Neural progenitor cell (in vitro differentiated cells): ENCODE results near the gene GNG10. TPM values are rescaled to one million over a fixed set of nuclear protein-coding genes. Genes with fewer than 3 reads are reported as not detected.

Source experiments
- DNase-seq: peaks from one replicate; pipeline ENCODE4 v3.0.0-alpha.2; 2016; ENCODE audit warnings: low spot score
- H2AFZ ChIP-seq: fragments of 200-600 bp; sonication (generic); replicated peaks from 2 replicates; pipeline ENCODE4 v1.6.1; 2016; ENCODE audit warnings: antibody characterized with exemption
- H3F3A ChIP-seq: fragments of 200-600 bp; sonication (generic); 2 replicates; pipeline ENCODE4 v1.6.1; 2016; ENCODE audit warnings: antibody characterized with exemption, low read depth
- H3K27ac ChIP-seq: fragments of 200-600 bp; sonication (generic); 2 replicates; pipeline ENCODE4 v1.5.1; 2016; ENCODE audit warnings: mild to moderate bottlenecking
- H3K27me3 ChIP-seq: fragments of 200-600 bp; sonication (generic); 2 replicates; pipeline ENCODE4 v1.6.1; 2016; ENCODE audit warnings: mild to moderate bottlenecking, moderate library complexity
- H3K36me3 ChIP-seq: fragments of 200-600 bp; sonication (generic); 2 replicates; pipeline ENCODE4 v1.5.1; 2016
- H3K4me1 ChIP-seq: fragments of 200-600 bp; sonication (generic); 2 replicates; pipeline ENCODE4 v1.6.1; 2016; ENCODE audit warnings: mixed run types
- H3K4me2 ChIP-seq: fragments of 200-600 bp; sonication (generic); 2 replicates; pipeline ENCODE4 v1.6.1; 2016
- H3K4me3 ChIP-seq: fragments of 200-600 bp; sonication (generic); 2 replicates; pipeline ENCODE4 v1.5.1; 2016
- H3K79me2 ChIP-seq: fragments of 200-600 bp; sonication (generic); 2 replicates; pipeline ENCODE4 v1.6.1; 2016; ENCODE audit warnings: low read depth
- H3K9ac ChIP-seq: fragments of 200-600 bp; sonication (generic); 2 replicates; pipeline ENCODE4 v1.6.1; 2016
- H3K9me3 ChIP-seq: fragments of 200-600 bp; sonication (generic); 2 replicates; pipeline ENCODE4 v1.5.1; 2016; ENCODE audit warnings: low read depth
- H4K20me1 ChIP-seq: fragments of 200-600 bp; sonication (generic); 2 replicates; pipeline ENCODE4 v1.6.1; 2016; ENCODE audit warnings: low read depth
- H3K27ac Mint-ChIP-seq: 3 replicates; pipeline ENCODE4 v1.8.0; 2021; ENCODE audit warnings: mixed read lengths
- H3K27me3 Mint-ChIP-seq: 2 replicates; pipeline ENCODE4 v1.8.0; 2022; ENCODE audit warnings: low read depth, mild to moderate bottlenecking, inconsistent platforms, moderate library complexity, mixed read lengths; ENCODE audit not compliant: insufficient read depth
- H3K36me3 Mint-ChIP-seq: 3 replicates; pipeline ENCODE4 v1.8.0; 2021; ENCODE audit warnings: mixed read lengths
- H3K4me1 Mint-ChIP-seq: 3 replicates; pipeline ENCODE4 v1.8.0; 2021; ENCODE audit warnings: mixed read lengths
- H3K4me3 Mint-ChIP-seq: 3 replicates; pipeline ENCODE4 v1.8.0; 2021; ENCODE audit warnings: mild to moderate bottlenecking, moderate library complexity, mixed read lengths
- H3K9me3 Mint-ChIP-seq: 3 replicates; pipeline ENCODE4 v1.8.0; 2020; ENCODE audit warnings: mixed read lengths
- CTCF ChIP-seq: fragments of 200-600 bp; sonication (generic); IDR thresholded peaks from 2 replicates; pipeline ENCODE4 v1.5.1; 2017; ENCODE audit warnings: antibody characterized with exemption, mild to moderate bottlenecking
- EZH2 ChIP-seq: fragments of 200-600 bp; sonication (generic); IDR thresholded peaks from 2 replicates; pipeline ENCODE4 v1.6.1; 2017; ENCODE audit warnings: antibody characterized with exemption, mild to moderate bottlenecking, moderate library complexity
- EZH2phosphoT487 ChIP-seq: fragments of 200-600 bp; sonication (generic); IDR thresholded peaks from 2 replicates; pipeline ENCODE4 v1.6.1; 2017; ENCODE audit warnings: antibody characterized with exemption
- total RNA-seq: library from RNA; depleted of rRNA; stranded (reverse); fragments of >200 nt; gene quantifications from 2 replicates; pipeline ENCODE4 v1.2.3, GENCODE V29; 2015; ENCODE audit warnings: low replicate concordance

The GNG10 gene
- total RNA-seq, 1 donor from 2014 or later, result 128 TPM

- no peak overlapping the region for H3K4me3 ChIP-seq
- no peaks in the 10 kb centered on the region for H3K36me3 ChIP-seq
- Mint-ChIP-seq H3K4me3 (no peak overlapping the region), H3K27ac (no peak overlapping the region), H3K4me1 (no peaks in the 10 kb centered on the region), H3K27me3 (peaks cover 1% of the 10 kb centered on the region), H3K36me3 (no peaks in the 10 kb centered on the region), H3K9me3 (peaks cover 4% of the 10 kb centered on the region)
- no peaks in the 10 kb centered on the region for H3K4me1 ChIP-seq
- H4K20me1 ChIP-seq, result no peaks in the 10 kb centered on the region
- no peak overlapping the region for H2AFZ ChIP-seq
- H3K79me2 ChIP-seq, result no peaks in the 10 kb centered on the region
- no peaks in the 10 kb centered on the region for H3K9me3 ChIP-seq
- no peak overlapping the region for H3K27ac ChIP-seq
- TF ChIP-seq EZH2 (no peak), CTCF (peak; percentile 61), EZH2phosphoT487 (no peak)
- no peak overlapping the region for H3K4me2 ChIP-seq
- no peaks in the 10 kb centered on the region for H3F3A ChIP-seq
- no peaks in the 10 kb centered on the region for H3K27me3 ChIP-seq
- H3K9ac ChIP-seq, result no peak overlapping the region
- peak; percentile 19 for DNase-seq
Observed at GRCh38 chr9:111621895-111622480, 39.4 kb upstream of the GNG10 start.

GRCh38 chr9:111622626-111623025 lies 38.8 kb upstream of the GNG10 start:
- no peak for TF ChIP-seq EZH2
- TF ChIP-seq CTCF, result no peak
- no peak for TF ChIP-seq EZH2phosphoT487
- no peak overlapping the region for H3K27ac ChIP-seq
- Mint-ChIP-seq H3K27ac (no peak overlapping the region), H3K36me3 (no peaks in the 10 kb centered on the region), H3K4me3 (no peak overlapping the region), H3K9me3 (peaks cover 4% of the 10 kb centered on the region), H3K27me3 (peaks cover 2% of the 10 kb centered on the region), H3K4me1 (no peaks in the 10 kb centered on the region)
- no peaks in the 10 kb centered on the region for H3K9me3 ChIP-seq
- H2AFZ ChIP-seq, result peak overlapping the region; percentile 50
- no peaks in the 10 kb centered on the region for H4K20me1 ChIP-seq
- H3K4me1 ChIP-seq, result no peaks in the 10 kb centered on the region
- no peaks in the 10 kb centered on the region for H3K36me3 ChIP-seq
- no peaks in the 10 kb centered on the region for H3F3A ChIP-seq
- no peak overlapping the region for H3K9ac ChIP-seq
- H3K4me2 ChIP-seq, result no peak overlapping the region
- H3K27me3 ChIP-seq, result no peaks in the 10 kb centered on the region
- H3K79me2 ChIP-seq, result no peaks in the 10 kb centered on the region
- H3K4me3 ChIP-seq, result no peak overlapping the region
- no peak for DNase-seq

- no peak overlapping the region for H3K9ac ChIP-seq
- H3K27ac Mint-ChIP-seq, result no peak overlapping the region
- TF ChIP-seq EZH2 (no peak), CTCF (no peak), EZH2phosphoT487 (no peak)
- no peak overlapping the region for H2AFZ ChIP-seq
- no peak overlapping the region for H3K27ac ChIP-seq
- H3K9me3 ChIP-seq, result no peaks in the 10 kb centered on the region
- H3K36me3 Mint-ChIP-seq, result no peaks in the 10 kb centered on the region
- no peak overlapping the region for H3K4me2 ChIP-seq
- H3K36me3 ChIP-seq, result no peaks in the 10 kb centered on the region
- peaks cover 5% of the 10 kb centered on the region for H3K4me1 ChIP-seq
- H3F3A ChIP-seq, result no peaks in the 10 kb centered on the region
- peaks cover 13% of the 10 kb centered on the region for H3K4me1 Mint-ChIP-seq
- no peak for DNase-seq
- H3K9me3 Mint-ChIP-seq, result peaks cover 3% of the 10 kb centered on the region
- no peaks in the 10 kb centered on the region for H3K27me3 ChIP-seq
- peaks cover 4% of the 10 kb centered on the region for H4K20me1 ChIP-seq
- H3K4me3 Mint-ChIP-seq, result no peak overlapping the region
- H3K79me2 ChIP-seq, result peaks cover 11% of the 10 kb centered on the region
- H3K27me3 Mint-ChIP-seq, result peaks cover 6% of the 10 kb centered on the region
- H3K4me3 ChIP-seq, result no peak overlapping the region
Observed at GRCh38 chr9:111627260-111627963, 34.0 kb upstream of the GNG10 start.
